Mesendoderm (in vitro differentiated cells): Measurements from ENCODE around the gene CROCC2.

ENCODE experiments used
- DNase-seq: peaks from one replicate; pipeline ENCODE4 v3.0.0; 2013
- H2AK5ac ChIP-seq: 2 replicates; pipeline ENCODE4 v1.6.1; 2013; ENCODE audit warnings: low read length, inconsistent platforms
- H2BK120ac ChIP-seq: 2 replicates; pipeline ENCODE4 v1.6.1; 2013; ENCODE audit warnings: low read depth, mild to moderate bottlenecking, low read length, moderate library complexity, mixed read lengths
- H2BK15ac ChIP-seq: replicated peaks from 2 replicates; pipeline ENCODE4 v1.6.1; 2013; ENCODE audit warnings: low read depth, mild to moderate bottlenecking, moderate library complexity
- H2BK5ac ChIP-seq: 2 replicates; pipeline ENCODE4 v1.6.1; 2013; ENCODE audit warnings: low read length, inconsistent platforms
- H3K18ac ChIP-seq: 2 replicates; pipeline ENCODE4 v1.6.1; 2013; ENCODE audit warnings: mild to moderate bottlenecking, low read length, mixed read lengths
- H3K23ac ChIP-seq: one replicate; pipeline ENCODE4 v1.6.1; 2013; ENCODE audit warnings: low read length
- H3K27ac ChIP-seq: 2 replicates; pipeline ENCODE4 v1.5.1; 2013; ENCODE audit warnings: low read depth, mild to moderate bottlenecking, inconsistent platforms, low read length, moderate library complexity
- H3K27me3 ChIP-seq: 2 replicates; pipeline ENCODE4 v1.6.1; 2013; ENCODE audit warnings: low read length, control low read depth, mild to moderate bottlenecking, inconsistent platforms; ENCODE audit not compliant: insufficient read depth, poor library complexity
- H3K36me3 ChIP-seq: 2 replicates; pipeline ENCODE4 v1.6.1; 2013; ENCODE audit warnings: low read length, inconsistent platforms; ENCODE audit not compliant: control insufficient read depth, insufficient read depth
- H3K4ac ChIP-seq: one replicate; pipeline ENCODE4 v1.6.1; 2013; ENCODE audit warnings: low read depth, mild to moderate bottlenecking, low read length, moderate library complexity
- H3K4me1 ChIP-seq: 2 replicates; pipeline ENCODE4 v1.6.1; 2013; ENCODE audit warnings: low read depth, low read length, inconsistent platforms; ENCODE audit not compliant: control insufficient read depth
- H3K4me2 ChIP-seq: 2 replicates; pipeline ENCODE4 v1.6.1; 2013; ENCODE audit warnings: low read length
- H3K4me3 ChIP-seq: 2 replicates; pipeline ENCODE4 v1.5.1; 2013; ENCODE audit warnings: mild to moderate bottlenecking, low read length
- H3K56ac ChIP-seq: one replicate; pipeline ENCODE4 v1.6.1; 2013; ENCODE audit warnings: low read length
- H3K79me1 ChIP-seq: 2 replicates; pipeline ENCODE4 v1.6.1; 2013; ENCODE audit warnings: low read length, inconsistent platforms
- H3K79me2 ChIP-seq: 2 replicates; pipeline ENCODE4 v1.6.1; 2013; ENCODE audit warnings: mild to moderate bottlenecking, low read length; ENCODE audit not compliant: control insufficient read depth, insufficient read depth
- H3K9ac ChIP-seq: 2 replicates; pipeline ENCODE4 v1.6.1; 2013; ENCODE audit warnings: low read length, inconsistent platforms
- H4K5ac ChIP-seq: one replicate; pipeline ENCODE4 v1.6.1; 2013; ENCODE audit warnings: low read length
- H4K8ac ChIP-seq: one replicate; pipeline ENCODE4 v1.6.1; 2013; ENCODE audit warnings: low read depth, mild to moderate bottlenecking, control low read depth, low read length, moderate library complexity
- WGBS: extraction: QIAGEN DNeasy Blood & Tissue Kit; methylation state at CpG from one replicate; pipeline ENCODE4 v1.1.7; 2013; ENCODE audit warnings: low lambda C conversion rate, missing lambda C conversion rate; ENCODE audit not compliant: insufficient coverage; ENCODE audit errors: extremely low coverage; 5-methylcytosine and 5-hydroxymethylcytosine counted together

The CROCC2 gene

GRCh38 chr2:241018051-241018891, 112.1 kb downstream of the CROCC2 start:
- DNase-seq = no peak
- no peak overlapping the region for H2BK120ac ChIP-seq
- H3K4ac ChIP-seq = no peak overlapping the region
- no peaks in the 10 kb centered on the region for H3K4me1 ChIP-seq
- WGBS = no CpG with 5 or more reads among the region's 26 CpGs
- H2AK5ac ChIP-seq = no peak overlapping the region
- no peaks in the 10 kb centered on the region for H3K79me1 ChIP-seq
- no peak overlapping the region for H4K8ac ChIP-seq
- no peak overlapping the region for H3K27ac ChIP-seq
- H2BK5ac ChIP-seq = no peak overlapping the region
- H3K4me3 ChIP-seq = no peak overlapping the region
- H4K5ac ChIP-seq = no peak overlapping the region
- no peaks in the 10 kb centered on the region for H3K36me3 ChIP-seq
- H3K23ac ChIP-seq = no peak overlapping the region
- no peaks in the 10 kb centered on the region for H3K79me2 ChIP-seq
- no peak overlapping the region for H2BK15ac ChIP-seq
- no peak overlapping the region for H3K56ac ChIP-seq
- H3K4me2 ChIP-seq = no peak overlapping the region
- H3K9ac ChIP-seq = no peak overlapping the region
- no peak overlapping the region for H3K18ac ChIP-seq
- no peaks in the 10 kb centered on the region for H3K27me3 ChIP-seq

- no peak overlapping the region for H3K23ac ChIP-seq
- no peak overlapping the region for H3K18ac ChIP-seq
- no peak overlapping the region for H3K4me2 ChIP-seq
- no peaks in the 10 kb centered on the region for H3K79me2 ChIP-seq
- no peak overlapping the region for H3K4ac ChIP-seq
- no peak overlapping the region for H2BK120ac ChIP-seq
- no peak overlapping the region for H4K5ac ChIP-seq
- no peak overlapping the region for H2AK5ac ChIP-seq
- no peaks in the 10 kb centered on the region for H3K4me1 ChIP-seq
- H4K8ac ChIP-seq = no peak overlapping the region
- no CpG with 5 or more reads among the region's 20 CpGs for WGBS
- no peak overlapping the region for H3K4me3 ChIP-seq
- no peaks in the 10 kb centered on the region for H3K36me3 ChIP-seq
- H3K27me3 ChIP-seq = no peaks in the 10 kb centered on the region
- no peak overlapping the region for H3K9ac ChIP-seq
- no peak overlapping the region for H2BK5ac ChIP-seq
- no peak overlapping the region for H3K56ac ChIP-seq
- H3K79me1 ChIP-seq = no peaks in the 10 kb centered on the region
- no peak overlapping the region for H3K27ac ChIP-seq
- H2BK15ac ChIP-seq = no peak overlapping the region
- DNase-seq = no peak
These were observed 113.5 kb downstream of the CROCC2 start for GRCh38 chr2:241019441-241020139.

- H3K56ac ChIP-seq = no peak overlapping the region
These were observed 114.1 kb downstream of the CROCC2 start for GRCh38 chr2:241020201-241020600.

GRCh38 chr2:241020629-241021190, 114.6 kb downstream of the CROCC2 start:
- H3K4me3 ChIP-seq = no peak overlapping the region

More at GRCh38 chr2:241020201-241020600, 114.1 kb downstream of the CROCC2 start:
- Histone ChIP-seq H3K9ac (no peak overlapping the region), H3K79me2 (no peaks in the 10 kb centered on the region), H3K4me3 (no peak overlapping the region), H3K4me2 (no peak overlapping the region), H4K5ac (no peak overlapping the region), H3K27ac (no peak overlapping the region), H3K23ac (no peak overlapping the region), H3K4ac (no peak overlapping the region), H3K79me1 (no peaks in the 10 kb centered on the region), H2BK120ac (no peak overlapping the region), H2AK5ac (no peak overlapping the region), H3K27me3 (no peaks in the 10 kb centered on the region), H3K36me3 (no peaks in the 10 kb centered on the region), H4K8ac (no peak overlapping the region), H3K18ac (no peak overlapping the region), H2BK15ac (no peak overlapping the region), H2BK5ac (no peak overlapping the region), H3K4me1 (no peaks in the 10 kb centered on the region)
- DNase-seq = no peak
- no CpG with 5 or more reads among the region's 10 CpGs for WGBS

GRCh38 chr2:241025639-241026038, 119.5 kb downstream of the CROCC2 start:
- no peak overlapping the region for H3K9ac ChIP-seq
- no peak overlapping the region for H2AK5ac ChIP-seq
- no peaks in the 10 kb centered on the region for H3K79me2 ChIP-seq
- no peak overlapping the region for H2BK120ac ChIP-seq
- no peak overlapping the region for H3K23ac ChIP-seq
- H3K79me1 ChIP-seq = no peaks in the 10 kb centered on the region
- H3K4me2 ChIP-seq = no peak overlapping the region
- no peak overlapping the region for H3K18ac ChIP-seq
- no peaks in the 10 kb centered on the region for H3K36me3 ChIP-seq
- no peak overlapping the region for H4K8ac ChIP-seq
- no peak overlapping the region for H3K27ac ChIP-seq
- no peak overlapping the region for H3K4ac ChIP-seq
- H3K27me3 ChIP-seq = no peaks in the 10 kb centered on the region
- no CpG with 5 or more reads among the region's 1 CpG for WGBS
- no peaks in the 10 kb centered on the region for H3K4me1 ChIP-seq
- no peak overlapping the region for H2BK15ac ChIP-seq
- no peak overlapping the region for H2BK5ac ChIP-seq
- no peak overlapping the region for H3K4me3 ChIP-seq
- no peak overlapping the region for H4K5ac ChIP-seq
- no peak overlapping the region for H3K56ac ChIP-seq
- no peak for DNase-seq

More at GRCh38 chr2:241020629-241021190, 114.6 kb downstream of the CROCC2 start:
- Histone ChIP-seq H3K27me3 (no peaks in the 10 kb centered on the region), H3K79me2 (no peaks in the 10 kb centered on the region), H3K18ac (no peak overlapping the region), H2BK15ac (no peak overlapping the region), H2BK120ac (no peak overlapping the region), H3K4me2 (no peak overlapping the region), H3K56ac (no peak overlapping the region), H3K4ac (no peak overlapping the region), H4K5ac (no peak overlapping the region), H3K9ac (no peak overlapping the region), H4K8ac (no peak overlapping the region), H3K79me1 (no peaks in the 10 kb centered on the region), H3K27ac (no peak overlapping the region), H2AK5ac (no peak overlapping the region), H2BK5ac (no peak overlapping the region), H3K23ac (no peak overlapping the region), H3K36me3 (no peaks in the 10 kb centered on the region), H3K4me1 (no peaks in the 10 kb centered on the region)
- no peak for DNase-seq
- no CpG with 5 or more reads among the region's 8 CpGs for WGBS
